Spleen (tissue), 11 donors: ENCODE results near the gene CCDC157. TPM values are rescaled to one million over a fixed set of nuclear protein-coding genes. Genes with fewer than 3 reads are reported as not detected.

ENCODE experiments used
- DNase-seq: peaks from one replicate; pipeline ENCODE4 v3.0.0-alpha.2; 2020
- H3K27ac ChIP-seq, 8 donors: fragments of 200-600 bp; sonication (generic) in 7 of 8; 1 replicate in 4 of 8; 2 replicates in 4 of 8; pipeline versions ENCODE4 v1.5.0 to v1.8.0; 2016 to 2021; ENCODE audit warnings: inconsistent platforms in 4 of 8, mild to moderate bottlenecking in 4 of 8, moderate library complexity in 1 of 8
- H3K27me3 ChIP-seq, 7 donors: fragments of 200-600 bp; sonication (generic) in 6 of 7; replicated peaks in 1 of 7; 1 replicate in 4 of 7; 2 replicates in 3 of 7; pipeline versions ENCODE4 v1.5.0 to v1.8.0; 2016 to 2021; ENCODE audit warnings: inconsistent platforms in 3 of 7, mild to moderate bottlenecking in 1 of 7
- H3K36me3 ChIP-seq, 6 donors: fragments of 200-600 bp; sonication (generic) in 5 of 6; 1 replicate in 4 of 6; 2 replicates in 2 of 6; pipeline versions ENCODE4 v1.5.0 to v1.8.0; 2016 to 2021; ENCODE audit warnings: inconsistent platforms in 2 of 6
- H3K4me1 ChIP-seq, 6 donors: fragments of 200-600 bp; sonication (generic) in 5 of 6; 1 replicate in 3 of 6; 2 replicates in 3 of 6; pipeline versions ENCODE4 v1.5.0 to v1.8.0; 2016 to 2021; ENCODE audit warnings: inconsistent platforms in 3 of 6
- H3K4me3 ChIP-seq, 8 donors: fragments of 200-600 bp; sonication (generic) in 7 of 8; 1 replicate in 4 of 8; 2 replicates in 4 of 8; pipeline versions ENCODE4 v1.5.0 to v1.8.0; 2016 to 2021; ENCODE audit warnings: inconsistent platforms in 4 of 8, mild to moderate bottlenecking in 4 of 8, moderate library complexity in 2 of 8
- H3K9me3 ChIP-seq, 8 donors: fragments of 200-600 bp; sonication (generic) in 7 of 8; 1 replicate in 4 of 8; 2 replicates in 4 of 8; pipeline versions ENCODE4 v1.5.0 to v1.8.0; 2016 to 2021; ENCODE audit warnings: inconsistent platforms in 4 of 8
- POLR2A ChIP-seq, 3 donors: fragments of 450-650 bp; IDR thresholded peaks; one replicate each; pipeline ENCODE4 v1.5.1; 2017; ENCODE audit warnings: antibody characterized with exemption in 3 of 3, mild to moderate bottlenecking in 1 of 3
- POLR2AphosphoS5 ChIP-seq, 3 donors: sonication (generic); formaldehyde crosslinking; IDR thresholded peaks; one replicate each; pipeline ENCODE4 v1.5.1; 2017; ENCODE audit warnings: antibody characterized with exemption in 3 of 3
- WGBS, 5 donors: extraction: QIAGEN DNeasy Blood & Tissue Kit in 3 of 5; methylation state at CpG; one replicate each; pipeline versions ENCODE4 v1.1.5 to v1.1.7; 2013 to 2018; 5-methylcytosine and 5-hydroxymethylcytosine counted together
- intact Hi-C: fragments of 100-400 bp; cut with DNase I; formaldehyde crosslinking; loops from one replicate; pipeline ENCODE4 v1.15.0; 2023; ENCODE audit warnings: low total_unique reads
- polyA plus RNA-seq, 3 donors: library from polyadenylated mRNA; stranded (reverse); fragments of 200-250 nt; gene quantifications; one replicate each; pipeline ENCODE4 v1.2.1, GENCODE V29; 2013
- total RNA-seq, 7 donors: library from RNA; depleted of rRNA in 3 of 7; stranded (reverse); fragments of >200 nt in 3 of 7; fragmentation: NEBNext Ultra II Directional in 4 of 7; extraction: Animal tissue kit (Norgen Biotek cat#: 25700) in 4 of 7; gene quantifications; one replicate each; pipeline versions ENCODE4 v1.1.0 to v1.2.1, GENCODE V29; 2016 to 2021
- TF ChIP-seq, protein P1 (sequence below), 11 experiments: fragments of 200-600 bp in 7 of 11; fragments of 450-650 bp in 4 of 11; sonication (generic) in 4 of 11; IDR thresholded peaks in 8 of 11; conservative IDR thresholded peaks in 3 of 11; 1 replicate in 7 of 11; 2 replicates in 4 of 11; pipeline versions ENCODE4 v1.4.0 to v1.8.0; 2016 to 2021; ENCODE audit warnings: antibody characterized with exemption in 11 of 11, inconsistent platforms in 4 of 11, mild to moderate bottlenecking in 1 of 11
- donor health status: healthy with polysubstance abuse.
- donor health status: DM: no; HTN: no; CAD: no; lungs with moderate emphysema.
- donor health status: DM: no; HTN: no; CAD: no.
- donor health status: Bipolar disorder and iron deficiency.
- donor health status: healthy.
- donor health status: DM: no; HTN: no; CAD: no.
- donor health status: DM: yes; HTN: yes; CAD: no.

Gene CCDC157
- total and polyA plus RNA-seq, 10 donors = 2.1 to 8.1 (median 3.7) TPM

DNA sequence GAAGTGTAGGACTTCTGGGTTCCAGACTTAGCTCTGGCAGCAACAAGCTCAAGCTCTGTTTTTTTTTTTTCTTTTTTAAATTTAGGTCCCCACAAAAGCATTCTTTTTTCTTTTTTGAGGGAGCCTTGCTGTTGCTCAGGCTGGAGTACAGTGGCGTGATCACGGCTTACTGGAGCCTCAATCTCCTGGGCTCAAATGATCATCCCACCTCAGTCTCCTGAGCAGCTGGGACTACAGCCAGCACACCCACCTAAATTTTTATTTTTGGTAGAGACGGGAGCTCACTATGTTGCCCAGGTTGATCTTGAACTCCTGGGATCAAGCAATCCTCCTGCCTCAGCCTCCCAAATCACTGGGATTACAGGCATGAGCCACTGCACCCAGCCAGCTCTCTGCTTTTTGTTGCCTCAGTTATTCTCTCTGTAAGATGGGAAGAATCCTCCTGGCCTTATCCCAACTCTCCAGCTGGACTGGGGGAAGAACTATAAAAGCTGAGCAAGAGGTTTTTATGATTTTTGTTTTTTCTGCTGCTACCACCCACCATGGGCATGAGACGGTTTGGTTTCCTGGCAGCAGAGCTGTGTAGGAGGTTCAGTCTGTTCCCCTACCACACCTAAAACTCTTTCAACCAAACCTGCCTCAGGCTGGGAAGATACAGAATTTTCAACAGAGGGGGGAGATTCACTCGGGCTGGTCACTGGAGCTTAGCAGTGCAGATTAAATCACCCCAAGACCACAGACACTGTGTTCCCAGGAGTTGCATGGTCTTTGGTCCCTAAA is 57.1 kb downstream of the CCDC157 start:
- Histone ChIP-seq H3K27ac (no peak overlapping the region), H3K9me3 (no peaks in the 10 kb centered on the region), H3K4me1 (no peaks in the 10 kb centered on the region), H3K27me3 (no peaks in the 10 kb centered on the region), H3K4me3 (no peak overlapping the region), H3K36me3 (peaks cover 0 to 64% (median 12%) of the 10 kb centered on the region in 6 donors)
- 78 to 85% (median 82%) methylated on average over 5 of the region's 5 CpGs for WGBS, 5 donors
- DNase-seq = no peak
- TF ChIP-seq POLR2A (IDR thresholded peaks at IDR 0.05) (no peak), POLR2AphosphoS5 (IDR thresholded peaks at IDR 0.05) (no peak)
- TF ChIP-seq, protein P1, sequence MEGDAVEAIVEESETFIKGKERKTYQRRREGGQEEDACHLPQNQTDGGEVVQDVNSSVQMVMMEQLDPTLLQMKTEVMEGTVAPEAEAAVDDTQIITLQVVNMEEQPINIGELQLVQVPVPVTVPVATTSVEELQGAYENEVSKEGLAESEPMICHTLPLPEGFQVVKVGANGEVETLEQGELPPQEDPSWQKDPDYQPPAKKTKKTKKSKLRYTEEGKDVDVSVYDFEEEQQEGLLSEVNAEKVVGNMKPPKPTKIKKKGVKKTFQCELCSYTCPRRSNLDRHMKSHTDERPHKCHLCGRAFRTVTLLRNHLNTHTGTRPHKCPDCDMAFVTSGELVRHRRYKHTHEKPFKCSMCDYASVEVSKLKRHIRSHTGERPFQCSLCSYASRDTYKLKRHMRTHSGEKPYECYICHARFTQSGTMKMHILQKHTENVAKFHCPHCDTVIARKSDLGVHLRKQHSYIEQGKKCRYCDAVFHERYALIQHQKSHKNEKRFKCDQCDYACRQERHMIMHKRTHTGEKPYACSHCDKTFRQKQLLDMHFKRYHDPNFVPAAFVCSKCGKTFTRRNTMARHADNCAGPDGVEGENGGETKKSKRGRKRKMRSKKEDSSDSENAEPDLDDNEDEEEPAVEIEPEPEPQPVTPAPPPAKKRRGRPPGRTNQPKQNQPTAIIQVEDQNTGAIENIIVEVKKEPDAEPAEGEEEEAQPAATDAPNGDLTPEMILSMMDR (IDR thresholded peaks at IDR 0.05 in 8 of 11, conservative IDR thresholded peaks at IDR 0.05 in 3 of 11) = no peak
- intact Hi-C loops = no loop called here

DNA sequence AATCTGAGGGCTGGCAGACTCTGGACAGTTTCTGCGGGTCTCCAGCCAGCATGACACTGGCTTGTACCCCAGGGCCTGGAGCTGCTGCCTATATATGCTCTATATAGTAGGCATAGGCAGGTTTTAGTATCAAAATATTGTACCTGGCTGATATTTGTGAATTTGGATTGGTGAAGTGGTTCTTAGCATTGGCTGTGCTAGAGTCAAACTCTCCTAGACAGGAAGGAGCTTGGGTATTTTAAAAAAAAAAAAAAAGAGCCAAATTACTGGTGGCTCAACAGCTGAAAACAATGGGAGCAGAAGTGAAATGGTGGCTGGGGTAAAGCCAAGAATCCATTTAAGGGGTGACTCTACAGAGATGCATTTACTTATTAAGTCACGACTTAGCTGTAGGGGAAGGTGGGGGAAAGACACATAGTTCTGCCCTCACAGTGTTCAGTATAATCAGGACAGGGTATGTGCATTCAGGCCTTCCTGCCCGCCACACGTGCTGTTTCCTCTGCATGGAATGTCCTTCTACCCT is 57.8 kb downstream of the CCDC157 start:
- Histone ChIP-seq H3K4me1 (no peaks in the 10 kb centered on the region), H3K27me3 (no peaks in the 10 kb centered on the region), H3K4me3 (no peak overlapping the region), H3K9me3 (no peaks in the 10 kb centered on the region), H3K36me3 (peaks cover 0 to 64% (median 14%) of the 10 kb centered on the region in 6 donors), H3K27ac (no peak overlapping the region)
- TF ChIP-seq POLR2A (IDR thresholded peaks at IDR 0.05) = no peak
- TF ChIP-seq, protein P1 (IDR thresholded peaks at IDR 0.05 in 8 of 11, conservative IDR thresholded peaks at IDR 0.05 in 3 of 11) = no peak
- TF ChIP-seq POLR2AphosphoS5 (IDR thresholded peaks at IDR 0.05) = no peak
- intact Hi-C loops = no loop called here
- WGBS, 5 donors = 84 to 89% (median 87%) methylated on average over 4 of the region's 4 CpGs
- no peak for DNase-seq

DNA sequence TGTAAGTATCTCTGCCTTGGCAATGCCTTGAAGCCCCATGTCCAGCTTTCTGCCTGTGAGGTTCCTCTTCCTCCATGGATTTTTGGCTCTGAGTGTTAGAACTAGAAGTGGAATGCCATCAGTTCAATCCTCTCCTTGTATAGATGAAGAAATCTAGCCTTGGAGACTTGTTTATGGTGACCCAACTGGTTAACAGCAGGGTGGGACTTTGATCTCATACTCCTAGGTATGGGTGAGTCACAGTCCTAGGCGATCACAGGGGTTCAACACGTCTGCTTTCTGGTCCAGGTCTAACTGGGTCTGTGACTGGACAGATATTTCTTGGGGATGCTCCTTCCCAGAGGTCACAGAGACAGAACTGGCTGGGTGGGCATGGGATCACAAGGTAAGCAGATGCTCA is 59.6 kb downstream of the CCDC157 start:
- Histone ChIP-seq H3K27me3 (no peaks in the 10 kb centered on the region), H3K36me3 (peaks cover 0 to 61% (median 14%) of the 10 kb centered on the region in 6 donors), H3K4me1 (peaks cover 0 to 10% (median 0%) of the 10 kb centered on the region in 6 donors), H3K9me3 (no peaks in the 10 kb centered on the region), H3K27ac (no peak overlapping the region), H3K4me3 (no peak overlapping the region)
- WGBS, 5 donors = 70 to 94% (median 89%) methylated on average over 2 of the region's 2 CpGs
- intact Hi-C loops = no loop called here
- TF ChIP-seq POLR2AphosphoS5 (IDR thresholded peaks at IDR 0.05) = no peak
- TF ChIP-seq, protein P1 (IDR thresholded peaks at IDR 0.05 in 8 of 11, conservative IDR thresholded peaks at IDR 0.05 in 3 of 11) = no peak
- TF ChIP-seq POLR2A (IDR thresholded peaks at IDR 0.05) = no peak
- DNase-seq = no peak

DNA sequence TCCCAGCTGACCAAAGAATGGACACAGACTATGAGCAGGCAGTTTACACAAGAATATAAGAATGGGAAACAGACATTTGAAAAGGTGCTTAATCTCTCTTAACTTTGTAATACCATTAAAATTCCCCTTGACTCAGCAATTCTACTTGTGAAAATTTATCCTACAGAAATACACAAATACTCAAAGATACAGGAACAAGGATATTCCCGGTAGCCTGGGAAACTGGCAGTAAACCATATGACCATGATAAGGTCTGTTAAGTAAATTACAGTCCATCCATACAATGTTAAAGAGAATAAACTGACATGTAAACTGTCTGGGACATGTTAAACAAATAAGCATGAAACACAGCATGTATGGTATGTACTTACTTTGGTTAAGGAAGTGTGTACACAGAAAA is 60.0 kb downstream of the CCDC157 start:
- intact Hi-C loops = no loop called here
- H3K9me3 ChIP-seq = no peaks in the 10 kb centered on the region
- no peak overlapping the region for H3K4me3 ChIP-seq
- peaks cover 0 to 61% (median 14%) of the 10 kb centered on the region in 6 donors for H3K36me3 ChIP-seq
- 77 to 97% (median 89%) methylated on average over 1 of the region's 1 CpG for WGBS, 5 donors
- H3K27ac ChIP-seq = no peak overlapping the region
- no peaks in the 10 kb centered on the region for H3K27me3 ChIP-seq
- peaks cover 0 to 14% (median 0%) of the 10 kb centered on the region in 6 donors for H3K4me1 ChIP-seq
- DNase-seq = no peak
- TF ChIP-seq, protein P1 (IDR thresholded peaks at IDR 0.05 in 8 of 11, conservative IDR thresholded peaks at IDR 0.05 in 3 of 11) = no peak
- TF ChIP-seq POLR2AphosphoS5 (IDR thresholded peaks at IDR 0.05) (no peak), POLR2A (IDR thresholded peaks at IDR 0.05) (no peak)
